Measurements from ENCODE around the gene PRDX4. TPM values are rescaled to one million over a fixed set of nuclear protein-coding genes. Genes with fewer than 3 reads are reported as not detected.

Gene PRDX4
- total RNA-seq, 1 donor from 2014 or later = 149 TPM

DNA sequence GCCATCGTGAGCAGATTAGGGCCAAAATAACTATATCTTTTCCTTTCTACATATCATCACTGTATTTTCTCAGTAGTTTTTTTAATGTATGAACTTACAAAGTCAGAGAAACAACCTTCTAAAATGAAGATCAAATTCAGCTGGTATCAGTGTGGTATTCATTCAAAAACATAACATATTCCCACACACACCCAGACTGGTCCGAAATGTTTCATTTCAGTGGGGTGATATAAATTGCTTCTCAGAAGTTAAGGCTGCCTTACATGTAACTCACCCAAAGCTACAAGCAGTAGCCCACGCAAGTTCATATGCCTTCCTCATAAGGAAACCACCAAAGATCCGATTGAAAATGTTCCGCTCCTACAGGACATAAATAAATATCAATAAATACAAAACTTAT, 37.9 kb downstream of the PRDX4 start:
- no peaks in the 10 kb centered on the region for H4K20me1 ChIP-seq (ENCODE audit: low read depth)
- Mint-ChIP-seq H3K4me1 (no peaks in the 10 kb centered on the region), H3K27me3 (ENCODE audit: insufficient read depth, low read depth) (no peaks in the 10 kb centered on the region), H3K9me3 (no peaks in the 10 kb centered on the region), H3K36me3 (peaks cover 5% of the 10 kb centered on the region), H3K4me3 (no peak overlapping the region), H3K27ac (no peak overlapping the region)
- H3K36me3 ChIP-seq = no peaks in the 10 kb centered on the region
- H3K9ac ChIP-seq = no peak overlapping the region
- no peak overlapping the region for H3K4me3 ChIP-seq
- no peaks in the 10 kb centered on the region for H3K9me3 ChIP-seq (ENCODE audit: low read depth)
- no peak overlapping the region for H3K27ac ChIP-seq
- no peak overlapping the region for H3K4me2 ChIP-seq
- H3K27me3 ChIP-seq = no peaks in the 10 kb centered on the region
- no peak for DNase-seq (ENCODE audit: low spot score)
- TF ChIP-seq CTCF (IDR thresholded peaks at IDR 0.05) (no peak), EZH2 (IDR thresholded peaks at IDR 0.05) (no peak), EZH2phosphoT487 (IDR thresholded peaks at IDR 0.05) (no peak)
- no peaks in the 10 kb centered on the region for H3K4me1 ChIP-seq
- H3K79me2 ChIP-seq (ENCODE audit: low read depth) = no peaks in the 10 kb centered on the region
- no peaks in the 10 kb centered on the region for H3F3A ChIP-seq (ENCODE audit: low read depth)
- no peak overlapping the region for H2AFZ ChIP-seq (replicated peaks)

DNA sequence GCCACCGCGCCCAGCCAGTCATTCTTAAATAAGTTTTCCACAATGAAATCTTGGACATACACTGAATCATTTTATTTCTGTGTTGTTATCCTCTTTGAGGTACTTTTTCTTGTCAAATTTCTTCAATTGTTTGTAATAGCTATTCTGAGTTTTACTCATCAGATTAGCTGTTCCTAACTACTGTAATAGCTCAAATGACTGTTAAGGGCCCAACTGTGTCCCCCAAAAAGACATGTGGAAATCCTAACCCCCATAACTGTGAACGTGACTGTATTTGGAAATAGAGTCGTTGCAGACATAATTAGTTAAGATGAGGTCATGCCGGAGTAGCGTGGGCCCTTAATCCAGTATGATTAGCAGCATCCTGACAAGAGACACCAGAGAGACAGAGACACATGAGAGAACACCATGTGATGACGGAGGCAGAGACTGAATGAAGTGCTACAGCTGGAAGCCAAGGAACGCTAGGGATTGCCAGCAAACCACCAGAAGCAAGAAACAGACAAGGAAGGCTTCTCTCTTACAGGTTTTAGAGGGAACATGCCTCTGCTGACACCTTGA, 52.9 kb downstream of the PRDX4 start:
- Histone ChIP-seq H3K4me3 (no peak overlapping the region), H3K4me2 (no peak overlapping the region), H3K9me3 (ENCODE audit: low read depth) (no peaks in the 10 kb centered on the region), H3K79me2 (ENCODE audit: low read depth) (no peaks in the 10 kb centered on the region), H3K27ac (no peak overlapping the region), H3K9ac (no peak overlapping the region), H3K36me3 (no peaks in the 10 kb centered on the region), H3F3A (ENCODE audit: low read depth) (no peaks in the 10 kb centered on the region), H4K20me1 (ENCODE audit: low read depth) (no peaks in the 10 kb centered on the region), H3K27me3 (no peaks in the 10 kb centered on the region), H2AFZ (replicated peaks) (no peak overlapping the region), H3K4me1 (peaks cover 6% of the 10 kb centered on the region)
- TF ChIP-seq EZH2 (IDR thresholded peaks at IDR 0.05) = no peak
- no peak for TF ChIP-seq EZH2phosphoT487 (IDR thresholded peaks at IDR 0.05)
- no peak for TF ChIP-seq CTCF (IDR thresholded peaks at IDR 0.05)
- Mint-ChIP-seq H3K4me3 (no peak overlapping the region), H3K27ac (no peak overlapping the region), H3K27me3 (ENCODE audit: insufficient read depth, low read depth) (peaks cover 3% of the 10 kb centered on the region), H3K9me3 (no peaks in the 10 kb centered on the region), H3K36me3 (no peaks in the 10 kb centered on the region), H3K4me1 (no peaks in the 10 kb centered on the region)
- no peak for DNase-seq (ENCODE audit: low spot score)

DNA sequence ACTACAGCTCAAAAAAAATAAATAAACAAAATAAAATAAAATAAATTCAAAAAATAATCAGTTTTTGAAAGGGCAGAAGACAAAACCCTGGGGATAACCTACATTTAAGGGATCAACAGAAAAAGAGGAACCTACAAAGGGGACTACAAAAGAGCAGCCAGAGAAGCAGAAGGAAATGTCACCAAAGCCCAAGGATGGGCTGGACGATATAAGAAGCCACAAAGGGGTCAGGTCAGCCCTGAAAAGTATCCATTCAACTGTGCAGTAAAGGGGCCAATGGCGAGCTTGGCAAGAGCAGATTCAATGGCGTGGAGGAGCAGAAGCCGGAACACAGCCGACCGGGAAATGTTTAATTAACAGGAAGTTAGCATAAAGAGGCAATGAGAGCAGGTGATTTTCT, 58.9 kb downstream of the PRDX4 start:
- H3K27ac ChIP-seq = no peak overlapping the region
- Mint-ChIP-seq H3K4me1 (no peaks in the 10 kb centered on the region), H3K27me3 (ENCODE audit: insufficient read depth, low read depth) (peaks cover 4% of the 10 kb centered on the region), H3K27ac (no peak overlapping the region), H3K4me3 (no peak overlapping the region), H3K36me3 (peaks cover 11% of the 10 kb centered on the region), H3K9me3 (no peaks in the 10 kb centered on the region)
- H3K27me3 ChIP-seq = no peaks in the 10 kb centered on the region
- no peak overlapping the region for H3K9ac ChIP-seq
- no peak overlapping the region for H3K4me2 ChIP-seq
- TF ChIP-seq CTCF (IDR thresholded peaks at IDR 0.05) (no peak), EZH2 (IDR thresholded peaks at IDR 0.05) (no peak), EZH2phosphoT487 (IDR thresholded peaks at IDR 0.05) (no peak)
- H3K36me3 ChIP-seq = no peaks in the 10 kb centered on the region
- no peak overlapping the region for H2AFZ ChIP-seq (replicated peaks)
- H4K20me1 ChIP-seq (ENCODE audit: low read depth) = no peaks in the 10 kb centered on the region
- H3K4me1 ChIP-seq = no peaks in the 10 kb centered on the region
- H3K79me2 ChIP-seq (ENCODE audit: low read depth) = no peaks in the 10 kb centered on the region
- no peak overlapping the region for H3K4me3 ChIP-seq
- DNase-seq (ENCODE audit: low spot score) = no peak
- H3F3A ChIP-seq (ENCODE audit: low read depth) = no peaks in the 10 kb centered on the region
- H3K9me3 ChIP-seq (ENCODE audit: low read depth) = no peaks in the 10 kb centered on the region

All from neural progenitor cell (in vitro differentiated cells).